Dendritic cell treated with granulocyte-macrophage colony-stimulating factor and Interleukin-4, amounts not matched to agents 40 ng/mL and 50 ng/mL, for 4 days (primary cell): ENCODE measurements around the gene F10.

Source experiments
- H3K27ac Mint-ChIP-seq: one replicate; pipeline ENCODE4 v1.8.0; 2022; ENCODE audit warnings: mild to moderate bottlenecking, mixed read lengths
- H3K27me3 Mint-ChIP-seq: one replicate; pipeline ENCODE4 v1.8.0; 2022; ENCODE audit warnings: mild to moderate bottlenecking, mixed read lengths
- H3K36me3 Mint-ChIP-seq: one replicate; pipeline ENCODE4 v1.8.0; 2022; ENCODE audit warnings: low read depth, mixed read lengths
- H3K4me1 Mint-ChIP-seq: one replicate; pipeline ENCODE4 v1.8.0; 2022; ENCODE audit warnings: low read depth, mixed read lengths
- H3K4me3 Mint-ChIP-seq: one replicate; pipeline ENCODE4 v1.8.0; 2022; ENCODE audit warnings: mild to moderate bottlenecking, moderate library complexity, mixed read lengths
- H3K9me3 Mint-ChIP-seq: one replicate; pipeline ENCODE4 v1.8.0; 2022; ENCODE audit warnings: mixed read lengths
- intact Hi-C: fragments of 100-400 bp; cut with micrococcal nuclease; formaldehyde crosslinking; loops from one replicate; pipeline ENCODE4 v1.15.0; 2022

Gene F10

DNA sequence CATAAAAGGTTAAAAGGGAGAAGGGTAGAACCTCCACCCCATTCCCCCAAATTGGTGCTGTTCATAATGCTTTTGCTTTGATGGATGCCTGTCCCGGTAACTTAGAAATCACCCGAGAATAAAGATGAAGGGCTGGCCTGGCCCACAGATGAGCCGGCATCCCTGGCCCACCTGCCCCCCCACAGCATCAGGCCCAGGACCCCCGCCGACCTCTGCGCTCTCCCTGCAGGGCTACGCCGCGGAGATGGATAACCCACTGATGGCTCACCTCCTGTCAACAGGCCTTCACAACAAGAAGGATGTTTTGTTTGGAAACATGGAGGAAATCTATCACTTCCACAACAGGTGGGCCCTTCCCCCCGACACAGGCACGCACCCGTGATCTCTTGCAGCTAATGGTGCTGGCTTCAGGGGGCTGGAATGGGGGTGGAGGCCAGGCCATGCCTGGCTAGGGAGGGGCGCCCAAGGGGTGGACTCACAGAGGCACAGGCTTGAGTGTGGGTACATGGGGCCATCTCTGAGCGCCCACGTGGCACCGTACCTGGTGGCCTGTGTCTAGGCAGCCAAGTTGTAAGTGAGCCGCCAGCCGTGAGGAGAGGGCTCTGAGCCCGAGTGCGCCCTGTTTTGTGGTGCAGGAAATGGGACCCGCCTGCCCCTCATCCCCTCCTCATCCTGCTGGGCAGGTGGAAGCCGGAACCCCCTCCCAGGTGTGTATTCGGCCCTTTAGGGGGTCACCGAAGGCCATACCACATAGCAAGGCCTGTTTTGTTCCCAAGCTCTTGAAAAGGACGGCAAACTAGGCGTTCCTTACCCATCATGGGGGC is 40.2 kb upstream of the F10 start:
- Mint-ChIP-seq H3K27me3 (no peaks in the 10 kb centered on the region), H3K36me3 (no peaks in the 10 kb centered on the region)
- intact Hi-C loops = no loop called here

DNA sequence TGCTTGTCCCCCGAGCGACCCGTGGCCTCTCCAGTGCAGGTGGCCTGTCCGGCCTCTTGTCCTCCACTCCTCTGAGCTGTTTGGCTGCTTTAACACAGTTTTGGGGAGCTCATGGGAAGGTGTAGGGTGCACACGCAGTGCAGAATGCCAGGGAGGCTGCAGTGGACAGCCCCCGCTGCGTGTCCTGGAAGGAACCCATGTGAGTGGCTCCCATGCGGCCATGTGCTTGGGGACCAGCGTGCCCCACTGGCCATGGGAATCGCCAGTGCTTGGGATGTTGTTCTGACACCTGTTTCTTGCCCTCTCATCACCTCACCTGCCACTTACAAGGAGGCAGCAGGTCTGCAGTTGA is 39.6 kb upstream of the F10 start:
- intact Hi-C loops = no loop called here
- no peaks in the 10 kb centered on the region for H3K27me3 Mint-ChIP-seq
- H3K4me3 Mint-ChIP-seq = no peak overlapping the region
- H3K27ac Mint-ChIP-seq = no peak overlapping the region
- no peaks in the 10 kb centered on the region for H3K36me3 Mint-ChIP-seq
- H3K9me3 Mint-ChIP-seq = no peaks in the 10 kb centered on the region
- no peaks in the 10 kb centered on the region for H3K4me1 Mint-ChIP-seq

More for the DNA sequence above, 40.2 kb upstream of the F10 start:
- no peak overlapping the region for H3K4me3 Mint-ChIP-seq
- no peaks in the 10 kb centered on the region for H3K4me1 Mint-ChIP-seq
- H3K9me3 Mint-ChIP-seq = no peaks in the 10 kb centered on the region
- no peak overlapping the region for H3K27ac Mint-ChIP-seq

GRCh38 chr13:113083402-113084061 is 39.1 kb upstream of the F10 start:
- H3K27ac Mint-ChIP-seq = no peak overlapping the region
- H3K4me3 Mint-ChIP-seq = no peak overlapping the region
- no peaks in the 10 kb centered on the region for H3K27me3 Mint-ChIP-seq
- intact Hi-C loops = no loop called here
- no peaks in the 10 kb centered on the region for H3K4me1 Mint-ChIP-seq
- H3K9me3 Mint-ChIP-seq = no peaks in the 10 kb centered on the region
- H3K36me3 Mint-ChIP-seq = no peaks in the 10 kb centered on the region

GRCh38 chr13:113084094-113084942 is 38.3 kb upstream of the F10 start:
- Mint-ChIP-seq H3K36me3 (no peaks in the 10 kb centered on the region), H3K4me3 (no peak overlapping the region), H3K9me3 (no peaks in the 10 kb centered on the region), H3K27ac (no peak overlapping the region), H3K27me3 (no peaks in the 10 kb centered on the region), H3K4me1 (no peaks in the 10 kb centered on the region)
- intact Hi-C loops = no loop called here

DNA sequence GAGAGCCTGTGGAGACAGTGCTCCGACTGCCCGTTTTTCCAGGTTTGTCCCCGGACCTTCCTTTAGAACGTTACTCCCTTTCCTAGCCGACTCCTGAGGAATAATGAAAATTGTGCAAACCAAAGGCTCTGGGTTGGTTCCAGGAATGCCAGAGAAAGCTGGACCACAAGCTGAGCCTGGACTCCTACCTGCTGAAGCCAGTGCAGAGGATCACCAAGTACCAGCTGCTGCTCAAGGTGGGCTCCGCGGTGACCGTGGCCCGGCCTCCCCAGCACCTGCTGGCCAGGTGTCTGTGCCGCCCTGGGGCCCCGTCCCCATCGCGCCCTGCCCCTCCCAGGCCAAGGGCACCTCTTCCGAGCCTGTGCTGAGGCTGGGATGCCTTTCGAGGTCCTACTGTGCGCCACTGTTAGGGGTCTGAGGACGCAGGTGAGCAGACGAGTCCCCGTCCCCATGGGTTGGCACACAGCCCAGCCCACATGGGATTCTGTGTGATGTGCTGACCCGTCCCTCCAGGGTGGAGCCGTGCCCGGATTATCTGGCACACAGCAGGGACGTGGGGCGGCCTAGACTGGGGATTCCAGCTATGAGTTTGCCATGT is 37.6 kb upstream of the F10 start:
- H3K36me3 Mint-ChIP-seq = no peaks in the 10 kb centered on the region

GRCh38 chr13:113086031-113086750 is 36.4 kb upstream of the F10 start:
- Mint-ChIP-seq H3K4me3 (no peak overlapping the region), H3K36me3 (no peaks in the 10 kb centered on the region), H3K27me3 (no peaks in the 10 kb centered on the region), H3K27ac (no peak overlapping the region), H3K4me1 (no peaks in the 10 kb centered on the region), H3K9me3 (no peaks in the 10 kb centered on the region)
- intact Hi-C loops = no loop called here

More for the DNA sequence above, 37.6 kb upstream of the F10 start:
- Mint-ChIP-seq H3K9me3 (no peaks in the 10 kb centered on the region), H3K4me3 (no peak overlapping the region), H3K4me1 (no peaks in the 10 kb centered on the region), H3K27ac (no peak overlapping the region), H3K27me3 (no peaks in the 10 kb centered on the region)
- intact Hi-C loops = no loop called here

- Mint-ChIP-seq H3K4me3 (no peak overlapping the region), H3K27ac (no peak overlapping the region), H3K36me3 (no peaks in the 10 kb centered on the region), H3K27me3 (no peaks in the 10 kb centered on the region), H3K4me1 (no peaks in the 10 kb centered on the region), H3K9me3 (no peaks in the 10 kb centered on the region)
- intact Hi-C loops = no loop called here
Observed at GRCh38 chr13:113086991-113087922, 35.3 kb upstream of the F10 start.

DNA sequence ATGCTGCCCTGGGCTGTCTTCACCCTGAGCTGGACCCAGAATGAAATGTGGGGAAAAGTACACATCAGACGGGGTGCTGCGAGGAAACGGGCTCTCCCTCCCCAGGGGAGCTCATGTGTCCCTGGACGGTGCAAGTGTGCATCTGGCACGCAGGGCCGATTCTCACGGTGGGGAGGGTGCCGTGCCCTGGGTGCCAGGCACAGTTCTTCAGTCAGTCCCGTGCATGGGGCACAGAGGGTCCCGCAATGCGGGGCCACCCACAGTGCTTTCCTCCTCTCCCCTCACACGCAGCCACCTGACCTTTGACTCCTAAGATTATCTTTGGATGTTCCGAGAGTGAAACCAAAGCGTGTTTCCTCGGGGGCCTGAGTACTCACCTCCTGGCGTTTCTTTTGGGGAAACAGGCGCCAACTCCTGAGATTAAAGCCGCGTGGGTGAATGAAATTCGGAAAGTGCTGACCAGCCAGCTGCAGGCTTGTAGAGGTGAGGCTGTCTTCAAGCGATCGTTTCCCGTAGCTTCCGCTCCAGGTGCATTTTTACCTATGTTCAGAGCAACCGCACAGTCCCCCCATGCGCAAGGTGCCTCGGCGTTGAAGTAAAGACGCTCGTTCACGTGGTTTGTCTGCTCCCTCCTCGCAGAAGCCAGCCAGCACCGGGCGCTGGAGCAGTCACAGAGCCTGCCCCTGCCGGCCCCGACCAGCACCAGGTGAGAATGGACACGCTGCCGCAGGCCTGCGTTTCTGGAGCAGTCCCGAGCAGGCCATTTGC is 34.5 kb upstream of the F10 start:
- Mint-ChIP-seq H3K27ac (no peak overlapping the region), H3K4me1 (no peaks in the 10 kb centered on the region), H3K4me3 (no peak overlapping the region)

DNA sequence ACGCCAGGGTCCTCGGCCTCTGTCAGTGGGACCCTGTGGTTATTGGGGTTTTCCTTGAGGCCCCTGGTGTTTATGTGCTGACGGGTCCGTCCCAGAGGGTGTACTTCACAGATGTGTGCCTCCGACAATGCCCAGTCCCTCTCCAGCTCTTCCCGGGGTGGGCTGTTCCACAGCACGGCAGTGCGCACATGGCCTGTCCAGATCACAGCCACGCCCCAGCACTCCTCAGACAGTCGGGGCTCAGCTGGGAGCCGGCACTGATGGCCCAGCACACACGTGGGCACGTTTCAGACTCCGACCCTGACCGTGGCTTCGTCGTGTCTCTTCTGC is 33.9 kb upstream of the F10 start:
- Mint-ChIP-seq H3K27me3 (no peaks in the 10 kb centered on the region), H3K27ac (no peak overlapping the region), H3K36me3 (no peaks in the 10 kb centered on the region), H3K9me3 (no peaks in the 10 kb centered on the region), H3K4me1 (no peaks in the 10 kb centered on the region), H3K4me3 (no peak overlapping the region)
- intact Hi-C loops = no loop called here

More for the DNA sequence above, 34.5 kb upstream of the F10 start:
- Mint-ChIP-seq H3K9me3 (no peaks in the 10 kb centered on the region), H3K27me3 (no peaks in the 10 kb centered on the region), H3K36me3 (no peaks in the 10 kb centered on the region)
- intact Hi-C loops = no loop called here

- Mint-ChIP-seq H3K36me3 (no peaks in the 10 kb centered on the region), H3K4me3 (no peak overlapping the region), H3K4me1 (no peaks in the 10 kb centered on the region), H3K9me3 (no peaks in the 10 kb centered on the region), H3K27ac (no peak overlapping the region), H3K27me3 (no peaks in the 10 kb centered on the region)
- intact Hi-C loops = no loop called here
Observed at GRCh38 chr13:113089693-113090414, 32.7 kb upstream of the F10 start.

GRCh38 chr13:113090415-113090770 is 32.2 kb upstream of the F10 start:
- no peak overlapping the region for H3K4me3 Mint-ChIP-seq

DNA sequence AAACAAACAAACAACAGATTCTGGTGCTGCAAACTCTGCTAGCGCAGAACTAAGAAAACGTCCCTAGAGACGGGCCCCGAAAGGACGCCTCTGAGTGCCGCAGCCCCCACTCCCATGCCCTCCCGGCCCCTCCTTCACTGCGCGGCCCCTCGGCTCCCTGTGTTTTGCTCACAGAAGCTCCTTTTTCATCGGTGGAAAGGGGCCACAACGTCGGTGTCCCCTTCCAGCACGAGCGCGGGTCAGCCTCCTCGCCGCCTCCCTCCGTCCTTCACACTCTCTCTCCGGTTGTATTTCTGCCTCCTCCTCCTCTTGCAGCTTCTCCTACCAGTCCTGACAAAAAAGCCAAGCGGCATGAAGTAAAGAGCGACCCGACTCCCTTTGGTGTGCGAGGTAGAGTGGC is 31.8 kb upstream of the F10 start:
- Mint-ChIP-seq H3K4me3 (no peak overlapping the region), H3K27me3 (no peaks in the 10 kb centered on the region), H3K36me3 (no peaks in the 10 kb centered on the region), H3K4me1 (no peaks in the 10 kb centered on the region), H3K27ac (no peak overlapping the region), H3K9me3 (no peaks in the 10 kb centered on the region)
- intact Hi-C loops = no loop called here

More at GRCh38 chr13:113090415-113090770, 32.2 kb upstream of the F10 start:
- H3K9me3 Mint-ChIP-seq = no peaks in the 10 kb centered on the region
- no peak overlapping the region for H3K27ac Mint-ChIP-seq
- no peaks in the 10 kb centered on the region for H3K4me1 Mint-ChIP-seq
- intact Hi-C loops = no loop called here
- no peaks in the 10 kb centered on the region for H3K27me3 Mint-ChIP-seq
- H3K36me3 Mint-ChIP-seq = no peaks in the 10 kb centered on the region
